ENCODE results near the gene CD59. TPM values are rescaled to one million over a fixed set of nuclear protein-coding genes. Genes with fewer than 3 reads are reported as not detected.
"Not testable (repeated sequence)": the region's sequence is repeated elsewhere in the genome, so short reads cannot be mapped to it uniquely, and the experiment has no call there.

The CD59 gene
- total RNA-seq, 1 donor from 2014 or later: 931 TPM

- DNase-seq: peak; percentile 40
Observed at GRCh38 chr11:33692541-33692940, 43.7 kb downstream of the CD59 start.

DNA sequence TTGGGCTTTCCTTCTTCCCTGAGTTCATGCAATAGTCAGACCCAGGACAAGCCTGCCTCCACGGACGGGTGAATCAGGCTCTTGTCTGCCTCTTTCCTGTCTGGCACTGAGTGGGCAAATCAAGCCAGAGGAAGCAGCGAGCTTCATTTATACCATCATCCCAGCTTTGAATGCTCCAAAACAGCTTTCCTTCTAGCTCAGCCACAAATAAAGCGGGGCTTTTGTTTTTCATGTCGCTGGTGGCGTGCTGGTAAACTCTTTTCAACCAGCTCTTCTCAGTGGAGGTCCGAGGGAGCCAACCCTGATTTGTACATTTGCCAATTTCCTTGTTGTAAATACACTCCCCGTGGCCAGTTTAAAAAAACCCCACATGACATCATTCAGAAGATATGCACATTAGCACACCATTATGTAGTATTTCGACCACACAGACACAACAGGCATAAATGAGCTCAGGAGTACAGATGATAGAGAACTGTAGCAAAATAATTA lies 44.2 kb downstream of the CD59 start:
- DNase-seq: peak; percentile 98

GRCh38 chr11:33691066-33691864 lies 45.0 kb downstream of the CD59 start:
- no peak for DNase-seq

- DNase-seq: peak; percentile 98
Observed at GRCh38 chr11:33690290-33691065, 45.7 kb downstream of the CD59 start.

- no peak for DNase-seq
Observed at GRCh38 chr11:33689501-33689900, 46.7 kb downstream of the CD59 start.

DNA sequence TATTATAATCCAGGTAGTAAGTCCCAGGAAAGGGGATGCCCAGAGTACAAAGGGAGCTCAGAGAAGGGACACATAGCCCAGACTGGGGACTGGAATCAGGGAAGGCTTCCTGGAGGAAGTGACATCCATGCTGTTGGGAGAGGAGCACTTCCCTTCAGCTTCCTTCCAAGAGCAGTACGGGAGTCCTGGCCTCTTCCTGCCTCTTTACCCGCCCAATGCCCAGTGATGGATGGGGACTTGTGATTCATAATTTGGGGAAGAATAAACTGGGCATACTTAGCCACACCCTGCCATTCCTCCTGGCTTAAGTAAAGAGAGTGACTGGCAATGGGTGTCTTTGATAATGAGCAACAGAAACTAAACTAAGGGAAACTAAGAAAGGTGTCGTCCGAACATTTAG lies 47.1 kb downstream of the CD59 start:
- DNase-seq: peak; percentile 44

GRCh38 chr11:33687733-33688479 lies 48.3 kb downstream of the CD59 start:
- peak; percentile 88 for DNase-seq

DNA sequence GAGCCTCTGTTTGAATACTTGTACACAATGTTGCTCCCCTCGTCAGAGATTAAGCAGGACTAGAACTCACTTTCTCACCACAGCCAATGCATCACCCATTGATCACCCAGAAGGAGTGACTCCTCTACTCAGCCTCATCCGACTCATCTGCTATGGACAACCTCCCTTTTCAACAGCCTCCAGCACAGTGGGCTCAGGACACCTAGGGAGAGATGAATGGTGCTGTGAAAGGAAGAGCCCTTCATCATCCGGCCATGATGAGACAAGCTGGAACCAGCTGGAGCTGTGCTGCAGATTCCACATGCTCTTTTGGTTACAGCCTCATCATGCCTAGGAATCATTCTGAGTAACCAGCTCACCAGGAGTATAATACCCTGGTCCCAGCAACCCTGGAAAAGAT lies 51.1 kb downstream of the CD59 start:
- no peak for DNase-seq

DNA sequence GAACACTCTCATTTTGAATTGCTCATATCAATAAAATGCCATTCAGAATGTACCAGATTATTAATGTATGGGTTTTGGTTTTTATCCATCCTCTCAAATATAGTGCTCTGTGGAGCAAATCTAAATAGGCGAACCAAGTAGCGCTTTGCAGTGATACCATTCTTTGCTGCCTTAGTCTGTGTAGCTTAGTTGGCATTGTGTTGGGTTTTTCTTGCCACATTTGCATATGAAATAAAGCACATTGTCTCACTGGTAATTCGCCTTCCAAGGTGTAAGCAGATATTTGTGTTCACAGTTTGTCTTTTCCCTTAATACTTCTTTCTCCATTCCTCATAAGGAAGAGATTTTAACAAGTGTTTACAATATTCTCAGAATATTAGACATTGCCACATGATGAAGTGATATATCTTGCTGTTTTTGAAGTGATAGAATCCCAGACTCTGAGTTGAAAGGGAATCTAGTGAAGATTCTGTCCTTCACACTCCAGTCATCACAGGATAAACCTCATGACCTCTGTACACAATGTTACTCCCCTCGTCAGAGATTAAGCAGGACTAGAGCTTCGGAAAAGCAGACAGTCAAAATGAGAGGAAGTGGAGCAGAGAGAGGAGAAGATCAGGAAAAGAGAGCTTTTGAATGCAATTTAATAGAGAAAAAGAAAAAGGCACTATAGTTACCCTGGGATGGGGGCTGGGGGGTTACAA lies 52.1 kb downstream of the CD59 start:
- no peak for DNase-seq

DNA sequence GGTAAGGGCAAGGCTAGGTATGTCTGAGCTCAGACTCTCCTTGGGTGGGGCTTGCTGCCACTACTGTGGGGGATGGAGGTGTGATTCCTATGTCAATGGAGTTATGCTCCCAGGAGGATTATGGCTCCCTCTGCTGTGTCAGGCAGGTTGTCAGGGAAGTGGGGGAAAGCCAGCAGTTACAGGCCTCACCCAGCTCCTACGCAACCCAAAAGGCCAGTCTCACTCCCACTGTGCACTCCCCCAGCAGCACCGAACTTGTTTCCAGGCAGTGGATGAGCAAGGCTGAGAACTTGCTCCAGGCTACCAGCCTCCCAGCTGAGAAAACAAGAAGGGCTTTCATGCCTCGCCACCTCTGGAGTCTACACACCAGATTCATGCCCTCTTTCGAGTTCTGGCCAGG lies 53.8 kb downstream of the CD59 start:
- DNase-seq: no peak

DNA sequence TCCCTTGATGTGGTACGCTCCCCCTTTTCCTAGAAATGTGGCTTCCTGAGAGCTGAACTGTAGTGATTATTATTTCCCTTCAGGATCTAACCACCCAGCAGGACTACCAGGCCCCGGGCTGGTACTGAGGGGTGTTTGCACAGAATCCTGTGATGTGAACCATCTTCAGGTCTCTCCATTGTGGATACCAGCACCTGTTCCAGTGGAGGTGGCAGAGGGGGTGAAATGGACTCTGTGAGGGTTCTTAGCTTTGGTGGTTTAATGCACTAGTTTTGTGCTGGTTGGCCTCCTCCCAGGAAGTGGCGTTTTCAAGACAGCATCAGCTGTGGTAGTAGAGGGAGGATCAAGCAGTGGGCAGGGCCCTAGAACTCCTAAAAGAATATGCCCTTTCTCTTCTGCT lies 54.2 kb downstream of the CD59 start:
- DNase-seq: no peak

DNA sequence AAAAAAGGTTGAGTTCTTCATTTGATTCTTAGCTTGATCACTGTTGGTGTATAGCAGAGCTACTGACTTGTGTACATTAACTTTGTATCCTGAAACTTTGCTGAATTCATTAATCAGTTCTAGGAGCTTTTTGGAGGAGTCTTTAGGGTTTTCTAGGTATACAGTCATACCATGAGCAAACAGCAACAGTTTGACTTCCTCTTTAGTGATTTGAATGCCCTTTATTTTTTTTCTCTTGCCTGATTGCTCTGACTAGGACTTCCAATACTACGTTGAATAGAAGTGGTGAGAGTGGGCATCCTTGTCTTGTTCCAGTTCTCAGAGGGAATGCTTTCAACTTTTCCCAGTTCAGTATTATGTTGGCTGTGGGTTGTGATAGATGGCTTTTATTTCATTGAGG lies 57.6 kb downstream of the CD59 start:
- DNase-seq: not testable (repeated sequence)

- no peak for DNase-seq
Observed at GRCh38 chr11:33674035-33674814, 62.0 kb downstream of the CD59 start.

DNA sequence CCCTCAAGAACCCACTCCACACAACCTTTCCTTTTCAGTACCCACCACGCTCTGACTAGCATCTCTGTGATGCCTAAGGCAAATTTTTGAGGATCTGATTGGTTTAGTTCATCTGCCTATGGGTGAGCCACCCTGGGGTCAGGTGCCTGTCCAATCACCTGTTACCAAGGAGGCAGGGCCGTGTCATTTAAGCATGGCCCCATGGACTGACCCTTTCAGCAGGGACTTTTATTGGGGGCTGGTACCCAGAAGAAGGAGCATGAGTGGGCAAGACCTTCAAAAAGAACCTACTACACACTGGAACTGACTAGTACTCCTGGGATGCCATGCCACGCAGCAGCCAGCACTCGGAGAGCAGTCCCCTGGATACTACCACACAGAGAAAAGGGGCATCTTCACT lies 64.0 kb downstream of the CD59 start:
- DNase-seq: no peak

GRCh38 chr11:33670250-33671011 lies 65.8 kb downstream of the CD59 start:
- no peak for DNase-seq

DNA sequence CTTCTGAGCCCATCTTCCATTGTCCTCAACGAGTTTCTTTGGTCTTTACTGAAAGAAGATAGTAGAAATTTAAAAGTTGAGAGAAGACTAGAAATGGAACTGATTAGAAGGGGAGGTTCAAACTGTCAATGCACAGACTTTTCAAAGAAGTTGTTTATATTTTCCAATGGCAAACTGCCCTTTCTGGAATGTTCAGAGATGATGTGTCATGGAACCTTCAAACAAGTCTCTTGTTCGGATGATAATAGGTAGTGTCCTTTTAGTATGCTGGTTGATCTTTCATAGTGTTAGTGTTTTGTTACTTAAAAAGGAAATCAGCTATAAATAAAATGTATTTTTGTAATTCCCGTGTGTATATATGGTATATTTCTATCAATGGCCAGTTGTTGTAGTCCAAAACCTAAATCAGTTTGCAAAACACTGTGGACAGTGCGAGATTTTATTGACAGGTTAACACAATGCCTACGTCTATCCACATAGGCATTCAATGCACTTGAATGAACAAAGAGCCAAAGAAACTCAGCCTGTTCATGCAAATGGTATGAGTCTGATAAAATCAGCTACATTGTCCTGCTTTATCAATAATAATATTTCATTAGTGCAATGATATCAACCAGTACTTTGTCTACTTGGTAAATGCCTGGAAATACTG lies 66.5 kb downstream of the CD59 start:
- DNase-seq: no peak

GRCh38 chr11:33668951-33669596 lies 67.1 kb downstream of the CD59 start:
- DNase-seq: no peak

DNA sequence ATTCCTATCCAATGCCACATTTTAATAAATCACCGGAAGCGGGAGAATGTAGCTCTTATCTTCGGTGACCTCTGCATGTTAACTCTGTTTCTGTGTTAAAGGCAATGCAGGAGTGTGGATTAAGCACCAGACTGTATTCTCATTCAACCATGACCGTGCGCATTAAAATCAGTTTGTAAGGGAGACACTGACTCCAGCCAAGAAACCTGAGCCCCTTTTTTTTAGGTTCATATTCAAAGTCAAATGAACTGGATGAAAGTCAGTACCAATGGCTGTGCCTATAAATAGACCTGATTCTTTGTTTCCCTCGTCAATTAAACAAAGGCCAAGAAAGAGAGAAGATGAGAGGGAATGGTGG lies 67.8 kb downstream of the CD59 start:
- no peak for DNase-seq

GRCh38 chr11:33667819-33668467 lies 68.3 kb downstream of the CD59 start:
- no peak for DNase-seq
